ENCODE measurements around the gene PRKD2. TPM values are rescaled to one million over a fixed set of nuclear protein-coding genes. Genes with fewer than 3 reads are reported as not detected.
A peak's percentile ranks its signal among the peaks of the same experiment; 100 is the strongest.

PRKD2 gene
- total and polyA plus RNA-seq, 2 experiments from 2014 or later = 11.9 to 14.2 TPM

DNA sequence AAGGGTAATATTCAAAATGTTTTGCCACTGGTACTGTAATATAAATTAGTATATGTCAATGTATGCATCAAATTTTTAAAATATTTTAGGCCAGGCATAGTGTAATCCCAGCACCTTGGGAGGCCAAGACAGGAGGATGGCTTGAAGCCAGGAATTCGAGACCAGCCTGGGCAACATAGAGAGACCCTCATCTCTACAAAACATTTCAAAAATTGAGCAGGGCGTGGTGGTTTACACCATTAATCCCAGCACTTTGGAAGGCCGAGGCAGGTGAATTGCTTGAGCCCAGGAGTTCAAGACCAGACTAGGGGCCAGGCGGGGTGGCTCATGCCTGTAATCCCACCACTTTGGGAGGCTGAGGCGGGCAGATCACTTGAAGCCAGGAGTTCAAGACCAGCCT is 43.4 kb upstream of the PRKD2 start:
- Histone ChIP-seq H2AFZ (no peak overlapping the region), H3F3A (ENCODE audit: insufficient read depth) (peaks cover 31% of the 10 kb centered on the region), H3K4me3 (no peak overlapping the region), H3K79me2 (ENCODE audit: insufficient read depth) (no peaks in the 10 kb centered on the region), H3K4me1 (ENCODE audit: insufficient read depth) (peaks cover 25% of the 10 kb centered on the region), H3K9me2 (ENCODE audit: insufficient read depth) (no peaks in the 10 kb centered on the region), H3K4me2 (ENCODE audit: unreplicated experiment) (no peak overlapping the region), H4K20me1 (ENCODE audit: insufficient read depth) (no peaks in the 10 kb centered on the region), H3K9ac (peak overlapping the region; percentile 71), H3K27ac (peak overlapping the region; percentile 93), H3K36me3 (ENCODE audit: low read depth) (no peaks in the 10 kb centered on the region), H3K27me3 (replicated peaks; ENCODE audit: insufficient read depth) (no peaks in the 10 kb centered on the region), H3K9me3 (ENCODE audit: low read depth) (no peaks in the 10 kb centered on the region)
- in situ Hi-C loops (cut with MboI) = no loop called here
- 98 to 99% methylated on average over 4 to 5 of the region's 5 CpGs for WGBS, 2 experiments (ENCODE audit: low coverage in 1 of 2, low lambda C conversion rate in 2 of 2, missing lambda C conversion rate in 2 of 2)
- no peak for TF ChIP-seq EZH2 (IDR thresholded peaks at IDR 0.05; ENCODE audit: insufficient read depth, poor library complexity, severe bottlenecking)
- TF ChIP-seq EZH2phosphoT487 (IDR thresholded peaks at IDR 0.05; ENCODE audit: insufficient read depth, low read depth) = no peak
- no peak for DNase-seq

GRCh38 chr19:46759817-46760333 is 43.0 kb upstream of the PRKD2 start:
- in situ Hi-C loops (cut with MboI) = loop anchor here (10.0 kb wide), 1 partner anchor 235 kb away; no protein-coding TSS in a partner anchor
- Histone ChIP-seq H3K9me3 (ENCODE audit: low read depth) (no peaks in the 10 kb centered on the region), H3K36me3 (ENCODE audit: low read depth) (no peaks in the 10 kb centered on the region), H3K4me2 (ENCODE audit: unreplicated experiment) (peak overlapping the region; percentile 71), H3K9me2 (ENCODE audit: insufficient read depth) (no peaks in the 10 kb centered on the region), H3K4me3 (no peak overlapping the region), H4K20me1 (ENCODE audit: insufficient read depth) (no peaks in the 10 kb centered on the region), H2AFZ (no peak overlapping the region), H3K27me3 (replicated peaks; ENCODE audit: insufficient read depth) (no peaks in the 10 kb centered on the region), H3F3A (ENCODE audit: insufficient read depth) (peaks cover 31% of the 10 kb centered on the region), H3K27ac (peak overlapping the region; percentile 93), H3K9ac (peak overlapping the region; percentile 71), H3K4me1 (ENCODE audit: insufficient read depth) (peaks cover 28% of the 10 kb centered on the region), H3K79me2 (ENCODE audit: insufficient read depth) (no peaks in the 10 kb centered on the region)
- 22 to 30% methylated on average over 7 of the region's 7 CpGs for WGBS, 2 experiments (ENCODE audit: low coverage in 1 of 2, low lambda C conversion rate in 2 of 2, missing lambda C conversion rate in 2 of 2)
- TF ChIP-seq EZH2 (IDR thresholded peaks at IDR 0.05; ENCODE audit: insufficient read depth, poor library complexity, severe bottlenecking) = no peak
- no peak for TF ChIP-seq EZH2phosphoT487 (IDR thresholded peaks at IDR 0.05; ENCODE audit: insufficient read depth, low read depth)
- DNase-seq = peak; percentile 98

- Histone ChIP-seq H3K9ac (peak overlapping the region; percentile 70), H3K4me3 (no peak overlapping the region), H3K9me3 (ENCODE audit: low read depth) (no peaks in the 10 kb centered on the region), H3K4me2 (ENCODE audit: unreplicated experiment) (peak overlapping the region; percentile 71), H4K20me1 (ENCODE audit: insufficient read depth) (no peaks in the 10 kb centered on the region), H2AFZ (no peak overlapping the region), H3K4me1 (ENCODE audit: insufficient read depth) (peaks cover 29% of the 10 kb centered on the region), H3K27me3 (replicated peaks; ENCODE audit: insufficient read depth) (no peaks in the 10 kb centered on the region), H3F3A (ENCODE audit: insufficient read depth) (peaks cover 31% of the 10 kb centered on the region), H3K9me2 (ENCODE audit: insufficient read depth) (no peaks in the 10 kb centered on the region), H3K79me2 (ENCODE audit: insufficient read depth) (no peaks in the 10 kb centered on the region), H3K27ac (peak overlapping the region; percentile 93), H3K36me3 (ENCODE audit: low read depth) (no peaks in the 10 kb centered on the region)
- TF ChIP-seq EZH2phosphoT487 (IDR thresholded peaks at IDR 0.05; ENCODE audit: insufficient read depth, low read depth) (no peak), EZH2 (IDR thresholded peaks at IDR 0.05; ENCODE audit: insufficient read depth, poor library complexity, severe bottlenecking) (no peak)
- in situ Hi-C loops (cut with MboI) = loop anchor here (10.0 kb wide), 1 partner anchor 236 kb away; no protein-coding TSS in a partner anchor
- no peak for DNase-seq
- 89 to 92% methylated on average over 6 of the region's 6 CpGs for WGBS, 2 experiments (ENCODE audit: low coverage in 1 of 2, low lambda C conversion rate in 2 of 2, missing lambda C conversion rate in 2 of 2)
Observed at GRCh38 chr19:46759206-46759605, 42.3 kb upstream of the PRKD2 start.

DNA sequence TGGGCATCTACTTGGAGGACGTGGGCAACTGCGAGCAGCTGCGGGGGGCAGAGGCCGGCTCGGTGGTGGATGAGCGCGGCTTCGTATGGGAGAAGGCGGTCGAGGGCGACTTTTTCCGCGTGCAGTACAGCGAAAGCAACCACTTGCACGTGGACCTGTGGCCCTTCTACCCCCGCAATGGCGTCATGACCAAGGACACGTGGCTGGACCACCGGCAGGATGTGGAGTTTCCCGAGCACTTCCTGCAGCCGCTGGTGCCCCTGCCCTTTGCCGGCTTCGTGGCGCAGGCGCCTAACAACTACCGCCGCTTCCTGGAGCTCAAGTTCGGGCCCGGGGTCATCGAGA is 39.6 kb upstream of the PRKD2 start:
- H3K4me1 ChIP-seq (ENCODE audit: insufficient read depth) = peaks cover 28% of the 10 kb centered on the region
- H3K9me3 ChIP-seq (ENCODE audit: low read depth) = no peaks in the 10 kb centered on the region
- WGBS, 2 experiments (ENCODE audit: low coverage in 1 of 2, low lambda C conversion rate in 2 of 2, missing lambda C conversion rate in 2 of 2) = 92% methylated on average over 16 to 30 of the region's 30 CpGs
- no peak for DNase-seq
- no peaks in the 10 kb centered on the region for H3K79me2 ChIP-seq (ENCODE audit: insufficient read depth)
- no peaks in the 10 kb centered on the region for H4K20me1 ChIP-seq (ENCODE audit: insufficient read depth)
- no peaks in the 10 kb centered on the region for H3K27me3 ChIP-seq (replicated peaks; ENCODE audit: insufficient read depth)
- in situ Hi-C loops (cut with MboI) = loop anchor here (10.0 kb wide), 1 partner anchor 238 kb away; no protein-coding TSS in a partner anchor
- no peaks in the 10 kb centered on the region for H3K9me2 ChIP-seq (ENCODE audit: insufficient read depth)
- H3K27ac ChIP-seq = no peak overlapping the region
- no peaks in the 10 kb centered on the region for H3K36me3 ChIP-seq (ENCODE audit: low read depth)
- no peak overlapping the region for H3K4me3 ChIP-seq
- peaks cover 29% of the 10 kb centered on the region for H3F3A ChIP-seq (ENCODE audit: insufficient read depth)
- H3K9ac ChIP-seq = no peak overlapping the region
- H2AFZ ChIP-seq = no peak overlapping the region
- no peak for TF ChIP-seq EZH2 (IDR thresholded peaks at IDR 0.05; ENCODE audit: insufficient read depth, poor library complexity, severe bottlenecking)
- no peak for TF ChIP-seq EZH2phosphoT487 (IDR thresholded peaks at IDR 0.05; ENCODE audit: insufficient read depth, low read depth)
- no peak overlapping the region for H3K4me2 ChIP-seq (ENCODE audit: unreplicated experiment)

Measured in GM23248 (cell line).